Pulmonary artery endothelial cell (primary cell): Measurements from ENCODE around the gene CDC34. TPM values are rescaled to one million over a fixed set of nuclear protein-coding genes. Genes with fewer than 3 reads are reported as not detected.
A peak's percentile ranks its signal among the peaks of the same experiment; 100 is the strongest.

Source experiments
- DNase-seq: peaks from one replicate; pipeline ENCODE4 v3.0.0-alpha.2; 2011; ENCODE audit warnings: low read depth, low spot score
- total RNA-seq: library from RNA; depleted of rRNA; stranded (reverse); fragments of >200 nt; gene quantifications from 2 replicates; pipeline ENCODE4 v1.2.3, GENCODE V29; 2014

The CDC34 gene
- total RNA-seq, 1 donor from 2014 or later, result 108 TPM

DNA sequence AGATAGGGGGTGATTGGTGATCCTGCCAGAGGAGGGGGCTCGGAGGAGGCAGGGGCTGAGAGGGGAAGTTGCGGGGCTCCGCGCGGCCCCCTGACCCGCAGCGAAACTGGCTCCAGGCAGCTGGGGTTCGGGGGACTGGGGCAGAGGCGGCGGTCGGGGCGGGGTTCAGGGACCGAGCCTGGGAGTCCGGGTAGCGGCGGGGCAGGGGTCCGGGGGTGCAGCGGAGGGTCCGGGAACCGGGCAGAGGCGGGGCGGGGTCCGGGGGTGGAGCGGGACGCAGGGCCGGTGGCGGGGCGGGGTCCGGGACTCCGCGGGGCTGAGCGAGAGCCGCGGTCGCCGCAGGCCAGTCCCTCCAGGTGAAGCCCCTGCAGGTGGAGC is 34.1 kb upstream of the CDC34 start:
- DNase-seq, result no peak

- no peak for DNase-seq
These were observed 33.6 kb upstream of the CDC34 start for GRCh38 chr19:497869-498510.

GRCh38 chr19:498511-498891 is 33.1 kb upstream of the CDC34 start:
- no peak for DNase-seq

GRCh38 chr19:498977-499623 is 32.5 kb upstream of the CDC34 start:
- no peak for DNase-seq

DNA sequence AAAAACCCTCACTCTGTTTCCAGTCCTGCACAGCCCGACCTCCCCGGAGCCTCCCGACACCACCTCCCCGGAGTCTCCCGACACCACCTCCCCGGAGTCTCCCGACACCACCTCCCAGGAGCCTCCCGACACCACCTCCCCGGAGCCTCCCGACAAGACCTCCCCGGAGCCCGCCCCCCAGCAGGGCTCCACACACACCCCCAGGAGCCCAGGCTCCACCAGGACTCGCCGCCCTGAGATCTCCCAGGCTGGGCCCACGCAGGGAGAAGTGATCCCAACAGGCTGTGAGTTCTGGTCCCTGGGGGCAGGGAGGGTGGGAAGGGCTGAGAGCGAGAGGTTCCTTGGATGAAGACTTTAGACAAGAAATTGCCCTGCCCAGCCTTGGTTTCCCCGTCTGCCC is 29.9 kb upstream of the CDC34 start:
- no peak for DNase-seq

DNA sequence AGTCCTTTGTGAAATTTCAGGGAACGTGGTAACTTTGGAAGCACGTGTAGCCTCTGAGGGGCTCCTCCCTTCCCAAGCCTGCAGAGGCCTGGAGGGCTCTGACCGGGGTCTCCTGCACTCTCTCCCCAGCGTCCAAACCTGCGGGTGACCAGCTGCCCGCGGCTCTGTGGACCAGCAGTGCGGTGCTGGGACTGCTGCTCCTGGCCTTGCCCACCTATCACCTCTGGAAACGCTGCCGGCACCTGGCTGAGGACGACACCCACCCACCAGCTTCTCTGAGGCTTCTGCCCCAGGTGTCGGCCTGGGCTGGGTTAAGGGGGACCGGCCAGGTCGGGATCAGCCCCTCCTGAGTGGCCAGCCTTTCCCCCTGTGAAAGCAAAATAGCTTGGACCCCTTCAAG is 26.9 kb upstream of the CDC34 start:
- no peak for DNase-seq

GRCh38 chr19:506404-507285 is 24.9 kb upstream of the CDC34 start:
- DNase-seq, result peak; percentile 66

GRCh38 chr19:507286-508203 is 24.0 kb upstream of the CDC34 start, which contains the start of gene TPGS1:
Gene TPGS1 (plus strand): TSS chr19:507497. CDS start chr19:507507, 10 bp downstream.
- DNase-seq, result peak; percentile 99

DNA sequence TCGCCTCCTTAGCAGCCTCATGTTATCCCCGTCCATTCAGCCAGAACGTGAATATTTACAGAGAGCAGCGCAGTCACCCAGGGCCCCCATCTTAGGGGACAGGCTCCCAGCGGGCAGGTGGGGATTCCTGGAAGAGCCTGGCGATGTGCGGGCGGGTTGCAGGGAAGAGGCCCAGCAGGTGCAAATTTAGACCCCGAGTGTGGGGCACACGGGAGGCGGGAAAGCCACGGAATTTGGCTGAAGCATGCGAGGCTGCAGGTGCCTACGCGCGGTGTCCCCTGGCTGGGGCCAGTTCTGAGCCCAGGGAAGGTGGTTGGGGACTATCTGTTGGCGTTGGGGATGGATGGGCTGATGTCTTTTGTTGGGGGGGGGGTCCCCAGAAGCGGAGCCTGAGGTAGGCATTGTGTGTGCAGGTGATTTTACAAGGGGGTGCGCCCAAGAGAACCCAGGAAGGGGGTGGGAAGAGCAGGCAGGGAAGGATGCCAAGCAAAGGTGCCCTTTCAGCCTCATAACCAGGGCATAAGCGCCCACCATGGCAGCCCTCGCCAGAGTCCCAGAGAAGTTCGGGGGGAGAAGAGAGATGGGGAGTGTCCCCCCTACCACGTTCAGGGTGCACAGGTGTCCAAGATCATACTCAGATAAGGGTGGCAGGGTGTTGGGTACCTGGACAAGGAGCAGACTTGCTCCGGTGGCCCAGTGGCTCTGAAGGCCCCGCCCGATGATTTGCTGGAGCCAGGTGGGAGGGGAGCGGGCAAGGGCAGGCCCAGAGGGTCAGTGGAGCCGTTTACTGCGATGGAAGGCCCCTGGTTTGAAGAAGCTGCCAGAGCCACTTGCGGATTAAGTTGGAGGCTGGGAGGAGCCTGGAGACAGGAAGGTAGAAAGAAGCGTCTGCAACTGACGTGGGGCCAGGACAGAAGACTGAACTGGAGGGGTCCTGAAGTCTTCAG is 23.1 kb upstream of the CDC34 start:
- no peak for DNase-seq

- peak; percentile 71 for DNase-seq
These were observed 20.9 kb upstream of the CDC34 start for GRCh38 chr19:510606-511100.

- DNase-seq, result no peak
These were observed 20.3 kb upstream of the CDC34 start for GRCh38 chr19:511101-511851.

DNA sequence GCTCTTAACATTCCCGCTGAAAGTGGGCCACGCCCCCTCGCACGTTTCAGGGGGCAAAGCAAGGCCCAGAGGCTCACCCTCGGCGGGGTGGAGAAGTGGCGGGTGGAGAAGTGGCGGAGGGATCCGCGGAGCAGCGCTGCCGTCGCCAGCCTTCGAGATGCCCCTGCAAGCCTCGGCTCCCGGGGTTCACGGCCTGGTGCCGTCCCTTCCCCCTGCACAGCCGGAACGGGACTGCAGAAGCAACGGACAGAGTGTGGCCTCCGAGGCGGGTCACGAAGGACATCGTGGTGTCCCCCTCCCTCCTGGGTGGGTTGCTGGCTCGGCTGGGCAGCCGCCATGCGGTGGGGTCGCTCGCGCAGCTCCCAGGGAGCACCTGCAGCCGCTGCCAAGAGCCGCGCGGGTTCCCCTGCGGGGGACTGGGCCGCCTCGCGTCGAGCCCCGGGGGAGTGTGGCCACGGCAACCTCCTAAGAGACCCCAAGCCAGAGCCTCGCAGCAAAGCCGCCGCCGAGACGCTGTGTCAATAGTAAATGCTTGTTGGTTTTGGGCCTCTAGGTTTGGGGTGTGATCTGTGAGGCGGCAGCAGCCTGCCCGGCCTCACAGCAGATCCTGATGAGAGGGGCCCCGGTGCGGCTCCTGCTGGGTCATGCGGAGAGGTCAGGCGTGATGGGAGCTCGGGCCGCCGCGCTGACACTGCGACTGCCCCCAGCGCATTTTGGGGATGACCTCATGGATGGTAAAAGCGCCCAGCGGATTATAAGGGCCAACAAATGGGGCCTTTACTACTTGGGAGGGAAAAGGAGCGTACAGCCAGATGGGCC is 18.8 kb upstream of the CDC34 start:
- no peak for DNase-seq

DNA sequence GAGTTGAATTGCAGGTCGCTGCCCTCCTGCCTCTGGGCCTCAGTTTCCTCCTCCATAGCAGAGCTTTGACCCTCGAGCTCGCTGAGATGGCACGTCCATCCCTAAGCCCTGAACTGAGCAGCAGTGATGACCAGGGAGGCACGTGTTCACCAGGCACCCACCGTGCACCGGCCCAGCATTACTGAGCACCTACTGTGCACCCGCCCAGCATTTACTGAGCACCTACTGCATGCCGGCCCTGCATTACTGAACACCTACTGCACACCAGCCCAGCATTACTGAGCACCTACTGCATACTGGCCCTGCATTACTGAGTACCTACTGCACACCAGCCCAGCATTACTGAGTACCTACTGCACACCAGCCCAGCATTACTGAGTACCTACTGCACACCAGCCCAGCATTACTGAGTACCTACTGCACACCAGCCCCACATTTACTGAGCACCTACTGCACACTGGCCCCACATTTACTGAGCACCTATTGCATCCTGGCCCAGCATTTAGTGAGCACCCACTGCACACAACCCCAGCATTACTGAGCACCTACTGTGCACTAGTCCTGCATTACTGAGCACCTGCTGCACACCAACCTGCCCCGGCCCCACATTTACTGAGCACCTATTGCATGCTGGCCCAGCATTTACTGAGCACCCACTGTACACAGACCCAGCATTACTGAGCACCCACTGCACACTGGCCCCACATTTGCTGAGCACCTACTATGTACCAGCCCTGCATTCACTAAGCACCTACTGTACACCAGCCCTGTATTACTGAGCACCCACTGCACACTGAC is 18.0 kb upstream of the CDC34 start:
- no peak for DNase-seq

DNA sequence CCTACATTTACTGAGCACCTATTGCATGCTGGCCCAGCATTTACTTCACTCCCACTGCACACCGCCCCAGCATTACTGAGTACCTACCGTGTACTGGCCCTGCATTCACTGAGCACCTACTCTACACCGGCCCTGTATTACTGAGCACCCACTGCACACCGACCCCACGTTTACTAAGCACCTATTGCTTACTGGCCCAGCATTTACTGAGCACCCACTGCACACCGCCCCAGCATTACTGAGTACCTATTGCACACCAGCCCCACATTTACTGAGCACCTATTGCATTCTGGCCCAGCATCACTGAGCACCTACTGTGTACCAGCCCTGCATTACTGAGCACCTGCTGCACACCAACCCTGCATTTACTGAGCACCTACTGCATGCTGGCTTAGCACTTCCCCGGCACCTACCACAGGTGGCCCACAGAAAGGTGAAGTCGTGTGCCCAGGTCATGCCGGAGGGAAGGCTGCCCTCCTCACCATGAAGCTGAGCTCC is 17.3 kb upstream of the CDC34 start:
- DNase-seq, result no peak

DNA sequence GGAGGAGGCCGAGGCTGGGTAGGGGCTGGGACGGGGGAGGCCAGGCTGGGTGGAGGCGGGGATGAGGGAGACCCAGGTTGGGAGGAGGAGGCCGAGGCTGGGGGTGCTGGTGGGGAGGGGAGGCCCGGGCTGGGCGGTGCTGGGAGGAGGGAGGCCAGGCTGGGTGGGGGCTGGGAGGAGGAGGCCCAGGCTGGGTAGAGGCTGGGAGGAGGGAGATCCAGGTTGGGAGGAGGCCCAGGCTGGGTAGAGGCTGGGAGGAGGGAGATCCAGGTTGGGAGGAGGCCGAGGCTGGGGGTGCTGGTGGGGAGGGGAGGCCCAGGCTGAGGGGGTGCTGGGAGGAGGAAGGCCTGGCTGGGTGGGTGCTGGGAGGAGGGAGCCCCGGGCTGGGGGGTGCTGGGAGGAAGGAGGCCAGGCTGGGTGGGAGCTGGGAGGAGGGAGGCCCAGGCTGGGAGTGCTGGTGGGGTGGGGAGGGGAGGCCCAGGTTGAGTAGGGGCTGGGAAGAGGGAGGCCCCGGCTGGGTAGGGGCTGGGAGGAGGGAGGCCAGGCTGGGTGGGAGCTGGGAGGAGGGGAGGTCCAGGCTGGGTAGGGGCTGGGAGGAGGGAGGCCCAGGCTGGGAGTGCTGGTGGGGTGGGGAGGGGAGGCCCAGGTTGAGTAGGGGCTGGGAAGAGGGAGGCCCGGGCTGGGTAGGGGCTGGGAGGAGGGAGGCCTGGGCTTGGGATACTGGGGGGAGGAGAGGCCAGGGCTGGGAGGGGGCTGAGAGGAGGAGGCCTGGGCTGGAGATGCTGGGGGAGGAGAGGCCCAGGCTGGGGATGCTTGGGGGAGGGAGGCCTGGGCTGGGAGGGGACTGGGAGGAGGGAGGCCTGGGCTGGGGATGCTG is 13.6 kb upstream of the CDC34 start:
- no peak for DNase-seq

DNA sequence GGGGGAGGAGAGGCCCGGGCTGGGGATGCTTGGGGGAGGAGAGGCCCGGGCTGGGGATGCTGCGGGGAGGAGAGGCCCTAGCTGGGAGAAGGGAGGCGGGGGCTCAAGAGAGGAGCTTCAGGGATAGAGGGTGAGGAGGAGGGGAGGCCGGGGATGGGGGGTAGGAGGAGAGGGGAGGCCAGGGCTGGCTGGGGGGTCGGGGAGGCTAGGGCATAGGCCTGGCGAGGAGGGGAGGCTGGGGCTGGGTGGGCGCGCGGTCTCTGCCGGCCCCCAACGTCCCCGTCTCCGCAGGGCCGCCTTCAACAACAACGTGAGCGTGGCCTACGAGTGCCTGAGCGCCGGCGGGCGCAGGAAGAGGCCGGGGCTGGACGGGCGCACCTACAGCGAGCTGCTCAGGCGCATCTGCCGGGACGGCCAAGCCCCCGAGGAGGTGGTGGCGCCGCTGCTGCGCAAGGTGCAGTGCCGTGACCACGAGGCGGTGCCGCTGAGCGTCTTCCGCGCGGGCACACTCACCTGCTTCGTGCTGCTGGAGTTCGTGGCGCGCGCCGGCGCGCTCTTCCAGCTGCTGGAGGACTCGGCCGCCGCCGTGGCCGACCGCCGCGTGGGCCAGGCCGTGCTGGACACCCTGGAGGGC is 12.8 kb upstream of the CDC34 start:
- DNase-seq, result no peak
